GM12878 (cell line): ENCODE measurements around the gene PTPMT1.

Source experiments
- CHD1 ChIP-seq: IDR thresholded peaks from 2 replicates; pipeline ENCODE4 v1.6.1; 2012; ENCODE audit warnings: low read depth, low read length, improper control_type of control experiment
- MTA3 ChIP-seq: IDR thresholded peaks from 2 replicates; pipeline ENCODE4 v1.6.1; 2012; ENCODE audit warnings: low read length, inconsistent platforms, borderline replicate concordance
- TF ChIP-seq, protein P1 (sequence below), 3 experiments: IDR thresholded peaks in 2 of 3; conservative IDR thresholded peaks in 1 of 3; 2 replicates each; pipeline ENCODE4 v1.5.1; 2011; ENCODE audit warnings: low read depth in 3 of 3, low read length in 3 of 3, mild to moderate bottlenecking in 3 of 3, control low read depth in 2 of 3, moderate library complexity in 2 of 3, inconsistent platforms in 1 of 3, mixed read lengths in 1 of 3; ENCODE audit not compliant: control insufficient read depth in 2 of 3, insufficient read depth in 1 of 3; ENCODE audit errors: extremely low read depth in 1 of 3

- TF ChIP-seq MTA3, result no peak
- TF ChIP-seq CHD1, result no peak
- TF ChIP-seq, protein P1, sequence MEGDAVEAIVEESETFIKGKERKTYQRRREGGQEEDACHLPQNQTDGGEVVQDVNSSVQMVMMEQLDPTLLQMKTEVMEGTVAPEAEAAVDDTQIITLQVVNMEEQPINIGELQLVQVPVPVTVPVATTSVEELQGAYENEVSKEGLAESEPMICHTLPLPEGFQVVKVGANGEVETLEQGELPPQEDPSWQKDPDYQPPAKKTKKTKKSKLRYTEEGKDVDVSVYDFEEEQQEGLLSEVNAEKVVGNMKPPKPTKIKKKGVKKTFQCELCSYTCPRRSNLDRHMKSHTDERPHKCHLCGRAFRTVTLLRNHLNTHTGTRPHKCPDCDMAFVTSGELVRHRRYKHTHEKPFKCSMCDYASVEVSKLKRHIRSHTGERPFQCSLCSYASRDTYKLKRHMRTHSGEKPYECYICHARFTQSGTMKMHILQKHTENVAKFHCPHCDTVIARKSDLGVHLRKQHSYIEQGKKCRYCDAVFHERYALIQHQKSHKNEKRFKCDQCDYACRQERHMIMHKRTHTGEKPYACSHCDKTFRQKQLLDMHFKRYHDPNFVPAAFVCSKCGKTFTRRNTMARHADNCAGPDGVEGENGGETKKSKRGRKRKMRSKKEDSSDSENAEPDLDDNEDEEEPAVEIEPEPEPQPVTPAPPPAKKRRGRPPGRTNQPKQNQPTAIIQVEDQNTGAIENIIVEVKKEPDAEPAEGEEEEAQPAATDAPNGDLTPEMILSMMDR (IDR thresholded peaks at IDR 0.05 in 2 of 3, conservative IDR thresholded peaks at IDR 0.05 in 1 of 3; ENCODE audit: control insufficient read depth in 2 of 3, extremely low read depth in 1 of 3, insufficient read depth in 1 of 3, low read depth in 3 of 3, low read length in 3 of 3), result no peak
Measured at GRCh38 chr11:47516984-47517853, 48.2 kb upstream of the PTPMT1 start.
